ENCODE measurements around the gene MAP3K14. TPM values are rescaled to one million over a fixed set of nuclear protein-coding genes. Genes with fewer than 3 reads are reported as not detected.
"Not testable (repeated sequence)": the region's sequence is repeated elsewhere in the genome, so short reads cannot be mapped to it uniquely, and the experiment has no call there.

Gene MAP3K14
- total RNA-seq, 1 experiment from 2014 or later, result 6.2 TPM

GRCh38 chr17:45302220-45302619 lies 14.6 kb downstream of the MAP3K14 start:
- not testable (repeated sequence) for DNase-seq (ENCODE audit: low spot score)

GRCh38 chr17:45301674-45302073 lies 15.1 kb downstream of the MAP3K14 start:
- DNase-seq (ENCODE audit: low spot score), result no peak

- no peak for DNase-seq (ENCODE audit: low spot score)
These were observed 16.6 kb downstream of the MAP3K14 start for GRCh38 chr17:45300060-45300751.

- DNase-seq (ENCODE audit: low spot score), result no peak
These were observed 17.5 kb downstream of the MAP3K14 start for GRCh38 chr17:45299361-45299760.

GRCh38 chr17:45298546-45299285 lies 18.1 kb downstream of the MAP3K14 start:
- no peak for DNase-seq (ENCODE audit: low spot score)

GRCh38 chr17:45296833-45297124 lies 20.0 kb downstream of the MAP3K14 start:
- peak; percentile 66 for DNase-seq (ENCODE audit: low spot score)

- DNase-seq (ENCODE audit: low spot score), result no peak
These were observed 20.6 kb downstream of the MAP3K14 start for GRCh38 chr17:45296003-45296832.

- no peak for DNase-seq (ENCODE audit: low spot score)
These were observed 22.3 kb downstream of the MAP3K14 start for GRCh38 chr17:45294506-45294905.

- peak; percentile 74 for DNase-seq (ENCODE audit: low spot score)
These were observed 23.2 kb downstream of the MAP3K14 start for GRCh38 chr17:45293413-45294211.

GRCh38 chr17:45292696-45293412 lies 24.0 kb downstream of the MAP3K14 start:
- DNase-seq (ENCODE audit: low spot score), result no peak

GRCh38 chr17:45291171-45291805 lies 25.5 kb downstream of the MAP3K14 start:
- DNase-seq (ENCODE audit: low spot score), result no peak

- no peak for DNase-seq (ENCODE audit: low spot score)
These were observed 26.5 kb downstream of the MAP3K14 start for GRCh38 chr17:45290269-45290765.

GRCh38 chr17:45289301-45290268 lies 27.2 kb downstream of the MAP3K14 start:
- no peak for DNase-seq (ENCODE audit: low spot score)

- DNase-seq (ENCODE audit: low spot score), result no peak
These were observed 28.0 kb downstream of the MAP3K14 start for GRCh38 chr17:45288825-45289224.

- no peak for DNase-seq (ENCODE audit: low spot score)
These were observed 29.0 kb downstream of the MAP3K14 start for GRCh38 chr17:45287526-45288500.

- no peak for DNase-seq (ENCODE audit: low spot score)
These were observed 30.5 kb downstream of the MAP3K14 start for GRCh38 chr17:45286286-45286685.

GRCh38 chr17:45284176-45285140 lies 32.4 kb downstream of the MAP3K14 start:
- no peak for DNase-seq (ENCODE audit: low spot score)
